GM19397 (cell line): ENCODE data around the gene ACCS.

Experiments
- ATAC-seq: cut with Tn5 transposase; IDR thresholded peaks from one replicate; pipeline ENCODE4 v1.9.1; 2021; ENCODE audit warnings: mild to moderate bottlenecking, moderate library complexity; ENCODE audit not compliant: unreplicated experiment

ACCS gene, protein sequence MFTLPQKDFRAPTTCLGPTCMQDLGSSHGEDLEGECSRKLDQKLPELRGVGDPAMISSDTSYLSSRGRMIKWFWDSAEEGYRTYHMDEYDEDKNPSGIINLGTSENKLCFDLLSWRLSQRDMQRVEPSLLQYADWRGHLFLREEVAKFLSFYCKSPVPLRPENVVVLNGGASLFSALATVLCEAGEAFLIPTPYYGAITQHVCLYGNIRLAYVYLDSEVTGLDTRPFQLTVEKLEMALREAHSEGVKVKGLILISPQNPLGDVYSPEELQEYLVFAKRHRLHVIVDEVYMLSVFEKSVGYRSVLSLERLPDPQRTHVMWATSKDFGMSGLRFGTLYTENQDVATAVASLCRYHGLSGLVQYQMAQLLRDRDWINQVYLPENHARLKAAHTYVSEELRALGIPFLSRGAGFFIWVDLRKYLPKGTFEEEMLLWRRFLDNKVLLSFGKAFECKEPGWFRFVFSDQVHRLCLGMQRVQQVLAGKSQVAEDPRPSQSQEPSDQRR

DNA sequence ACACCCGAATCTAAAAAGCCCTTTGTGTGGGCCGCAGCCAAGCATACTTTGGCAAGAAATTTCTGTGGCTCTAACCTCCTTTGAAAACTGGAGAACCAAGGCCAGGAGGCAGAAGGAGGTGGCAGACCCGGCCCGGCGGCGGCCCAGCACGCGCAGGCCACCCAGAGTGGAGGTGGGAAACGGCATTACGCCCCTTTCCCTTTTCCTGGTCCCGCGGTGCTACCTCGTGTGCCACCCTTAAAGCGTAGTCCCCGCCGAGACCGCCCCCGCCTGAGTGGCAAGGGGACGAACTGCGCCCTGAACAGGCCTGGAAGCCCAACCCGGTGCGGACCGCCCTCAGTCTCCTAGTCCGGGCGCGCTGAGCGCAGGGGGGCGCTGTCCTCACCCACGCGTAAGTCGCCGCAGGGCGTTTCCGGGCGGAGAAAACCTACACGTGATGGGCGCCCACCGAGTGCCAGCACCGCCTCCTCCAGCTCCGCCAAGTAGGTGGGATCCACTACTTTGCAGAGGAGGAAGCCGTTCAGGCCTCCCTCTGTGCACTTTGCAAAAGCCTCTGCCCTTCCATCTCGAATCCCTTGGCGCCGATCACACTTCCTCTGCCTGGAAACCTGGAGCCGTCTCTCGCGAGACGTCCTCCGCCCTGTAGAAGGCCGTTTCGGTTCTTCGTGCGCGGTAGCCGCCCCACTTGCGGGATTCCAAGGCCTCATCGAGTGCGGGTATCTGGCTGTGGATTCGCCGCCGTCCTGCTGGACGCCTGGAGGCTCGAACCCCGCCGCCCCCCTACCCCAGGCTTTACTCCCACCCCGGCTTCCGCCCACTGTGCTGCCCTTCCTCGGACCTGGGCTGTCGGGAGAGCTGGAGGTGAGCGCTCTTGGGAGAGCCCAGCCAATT is at the start of gene ACCS:
Gene ACCS, plus strand, starts transcription at position 430 of the 891 bp plus-strand sequence. CDS start 1,358 bp downstream, outside the sequence.
- peak; percentile 98 for ATAC-seq

GRCh38 chr11:44016546-44017442 is 49.3 kb upstream of the ACCS start:
- no peak for ATAC-seq

GRCh38 chr11:44017443-44018126 is 48.5 kb upstream of the ACCS start:
- ATAC-seq = no peak

- ATAC-seq = no peak
Measured at GRCh38 chr11:44018127-44018521, 47.9 kb upstream of the ACCS start.

GRCh38 chr11:44018829-44019228 is 47.2 kb upstream of the ACCS start:
- no peak for ATAC-seq

DNA sequence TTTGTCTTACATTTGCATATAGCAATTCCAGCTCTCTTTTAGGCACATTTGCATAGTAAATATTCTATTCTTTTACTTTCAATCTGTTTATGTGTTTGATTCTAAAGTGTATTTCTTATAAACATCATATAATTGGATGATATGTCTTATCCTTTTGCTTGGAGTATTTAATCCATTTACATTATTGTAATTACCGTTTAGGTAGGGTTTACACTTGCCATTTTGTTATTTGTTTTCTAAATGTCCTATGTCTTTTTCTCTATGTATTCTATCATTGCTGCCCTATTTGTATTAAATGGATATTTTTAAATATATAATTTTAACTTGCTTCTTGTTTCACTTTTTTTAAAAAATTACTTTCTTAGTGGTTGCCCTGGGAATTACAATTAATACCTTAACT is 41.1 kb upstream of the ACCS start:
- no peak for ATAC-seq

- no peak for ATAC-seq
Measured at GRCh38 chr11:44025727-44026126, 40.3 kb upstream of the ACCS start.

DNA sequence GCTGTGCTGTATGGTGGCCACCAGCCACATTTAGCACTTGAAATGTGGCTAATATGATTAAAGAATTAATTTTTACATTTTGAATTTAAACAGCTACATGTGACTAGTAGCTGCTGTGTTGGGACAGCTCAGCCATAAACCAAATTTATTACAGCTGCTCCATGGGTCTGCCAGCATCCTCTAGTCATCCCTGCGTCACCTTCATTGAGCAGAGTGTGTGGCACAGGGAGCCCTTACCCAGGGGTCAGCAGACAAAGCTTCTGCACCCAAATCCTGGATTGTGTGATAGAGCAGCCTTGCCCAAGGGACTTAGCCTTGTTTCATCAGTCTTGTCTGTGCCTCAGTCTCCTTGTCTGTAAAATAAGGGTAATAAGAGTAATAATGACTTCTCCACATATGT is 37.7 kb upstream of the ACCS start:
- ATAC-seq = no peak

DNA sequence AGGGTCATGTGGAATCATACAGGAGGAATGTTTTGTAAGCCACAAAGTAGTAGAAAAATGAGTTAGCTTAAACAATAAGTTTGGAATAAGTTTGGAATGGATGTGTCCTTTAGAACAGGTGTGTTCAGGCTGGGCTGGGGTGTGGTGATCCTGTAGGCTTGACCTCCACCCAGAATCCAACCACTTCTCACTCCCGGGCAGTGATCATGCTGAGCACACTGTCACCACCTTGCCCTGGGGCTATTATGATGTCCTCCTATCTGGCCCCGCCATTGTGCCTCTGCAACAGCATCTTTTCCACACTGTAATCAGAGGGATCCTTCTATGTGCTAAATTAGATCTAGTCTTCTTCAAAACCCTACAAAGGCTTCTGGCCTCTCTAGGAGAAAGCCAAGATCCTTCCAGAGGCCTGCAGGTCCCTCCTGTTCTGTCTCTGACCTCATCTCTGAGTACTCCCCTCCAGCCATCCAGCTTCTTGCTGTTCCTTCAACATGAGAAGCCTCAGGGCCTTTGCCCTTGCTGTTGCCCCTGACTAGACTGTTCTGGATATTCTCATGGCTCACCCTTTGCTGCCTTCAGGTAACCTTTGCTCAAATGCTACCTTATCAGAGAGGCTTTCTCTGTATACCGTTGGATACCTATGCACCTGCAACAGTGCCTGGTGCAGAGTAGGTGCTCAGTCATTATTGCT is 37.1 kb upstream of the ACCS start:
- ATAC-seq = no peak

- ATAC-seq = no peak
Measured at GRCh38 chr11:44029507-44029845, 36.6 kb upstream of the ACCS start.

- no peak for ATAC-seq
Measured at GRCh38 chr11:44029977-44030911, 35.8 kb upstream of the ACCS start.

DNA sequence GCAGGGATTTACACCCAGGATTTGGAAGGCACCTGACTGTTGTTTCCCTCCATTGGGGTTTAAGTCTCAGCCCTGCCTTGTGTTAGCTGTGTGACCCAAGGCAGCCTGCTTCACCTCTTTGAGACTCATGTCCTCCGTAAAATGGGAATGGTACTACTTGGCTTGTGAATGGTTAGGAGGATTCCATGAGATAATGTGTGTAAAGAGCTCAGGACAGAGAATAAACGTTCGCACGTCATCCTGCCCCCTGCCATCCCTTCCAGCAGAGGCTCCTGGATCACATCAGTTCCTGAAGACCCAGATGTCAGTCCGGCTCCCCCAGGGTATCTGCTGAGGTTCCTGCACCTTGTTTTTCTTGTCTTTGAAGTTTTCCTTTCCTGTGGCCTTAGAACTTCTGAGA is 35.1 kb upstream of the ACCS start:
- ATAC-seq = no peak

DNA sequence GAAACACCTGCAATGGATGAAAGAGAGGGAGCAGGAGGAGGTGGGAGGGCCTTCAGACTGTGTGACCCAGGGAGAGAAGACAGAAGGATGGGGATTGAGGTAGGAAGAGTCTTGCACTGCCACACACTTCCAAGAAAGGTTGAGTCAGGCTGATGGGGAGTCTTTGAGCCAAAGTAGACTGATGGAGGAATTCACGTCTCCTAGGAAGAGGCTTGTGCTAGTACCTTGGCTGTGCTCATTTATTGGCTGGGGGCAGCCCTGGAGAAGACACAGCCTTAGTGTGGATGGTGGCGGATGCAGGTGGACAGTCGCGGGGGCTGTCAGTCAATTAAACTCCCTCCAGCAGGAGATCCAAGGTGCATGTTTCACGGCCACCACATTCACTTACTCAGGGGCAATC is 34.5 kb upstream of the ACCS start:
- ATAC-seq = no peak

- ATAC-seq = no peak
Measured at GRCh38 chr11:44032299-44033085, 33.6 kb upstream of the ACCS start.

GRCh38 chr11:44033411-44033850 is 32.6 kb upstream of the ACCS start:
- ATAC-seq = no peak

DNA sequence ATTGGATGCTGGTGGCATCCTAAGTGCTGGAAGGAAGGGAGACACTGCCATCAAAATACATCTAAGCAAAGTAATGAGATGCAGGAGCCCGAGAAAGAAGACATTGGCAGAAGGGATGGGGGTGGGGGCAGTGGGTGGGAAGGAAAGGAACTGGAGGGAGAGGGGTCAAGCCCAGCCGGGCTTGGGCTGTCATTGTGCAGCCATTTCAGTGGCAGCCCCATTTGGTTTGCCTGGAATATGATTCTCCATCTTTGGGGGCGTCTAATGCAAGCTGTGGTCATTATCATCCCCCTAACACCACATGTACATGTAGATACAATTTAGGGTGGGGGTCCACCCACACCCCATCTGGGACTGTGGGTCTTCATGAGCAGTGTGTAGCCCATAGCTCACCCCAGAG is 32.2 kb upstream of the ACCS start:
- no peak for ATAC-seq

- ATAC-seq = no peak
Measured at GRCh38 chr11:44034639-44035038, 31.4 kb upstream of the ACCS start.
